Left lung (tissue), 10 donors: ENCODE measurements around the gene GLRB. TPM values are rescaled to one million over a fixed set of nuclear protein-coding genes. Genes with fewer than 3 reads are reported as not detected.
"Not testable (repeated sequence)": the region's sequence is repeated elsewhere in the genome, so short reads cannot be mapped to it uniquely, and the experiment has no call there.

Source experiments
- ATAC-seq: fragments of 200-7000 bp; cut with Tn5 transposase; one replicate; pipeline ENCODE4 v1.9.1; 2020; ENCODE audit warnings: moderate library complexity
- DNase-seq, 4 donors: peaks; one replicate each; pipeline ENCODE4 v3.0.0-alpha.2; 2013 to 2020
- H3K27ac ChIP-seq, 2 donors: fragments of 200-600 bp; sonication (generic) in 1 of 2; one replicate each; pipeline versions ENCODE4 v1.5.0 to v1.8.0; 2020 to 2021
- H3K27me3 ChIP-seq, 2 donors: fragments of 200-600 bp; sonication (generic) in 1 of 2; one replicate each; pipeline versions ENCODE4 v1.5.0 to v1.8.0; 2020 to 2021
- H3K36me3 ChIP-seq, 2 donors: fragments of 200-600 bp; sonication (generic) in 1 of 2; one replicate each; pipeline versions ENCODE4 v1.5.0 to v1.8.0; 2020 to 2021
- H3K4me1 ChIP-seq, 2 donors: fragments of 200-600 bp; one replicate each; pipeline ENCODE4 v1.8.0; 2021
- H3K4me3 ChIP-seq, 2 donors: fragments of 200-600 bp; sonication (generic) in 1 of 2; one replicate each; pipeline versions ENCODE4 v1.5.0 to v1.8.0; 2020 to 2021; ENCODE audit warnings: mild to moderate bottlenecking in 1 of 2
- H3K9me3 ChIP-seq, 2 donors: fragments of 200-600 bp; sonication (generic) in 1 of 2; one replicate each; pipeline versions ENCODE4 v1.5.0 to v1.8.0; 2020 to 2021
- CTCF ChIP-seq, 2 donors: fragments of 200-600 bp; sonication (generic) in 1 of 2; IDR thresholded peaks; one replicate each; pipeline versions ENCODE4 v1.5.0 to v1.8.0; 2021; ENCODE audit warnings: antibody characterized with exemption in 2 of 2
- intact Hi-C, 2 donors: fragments of 100-400 bp; cut with DNase I; formaldehyde crosslinking; loops; one replicate each; pipeline versions ENCODE4 v1.11.2 to v1.14.2; 2022
- polyA plus RNA-seq, 6 donors: library from polyadenylated mRNA; unstranded; fragments of 120-200 nt; gene quantifications; one replicate each; pipeline ENCODE4 v1.2.1, GENCODE V29; 2013; ENCODE audit not compliant: insufficient read length in 6 of 6
- total RNA-seq, 2 donors: library from RNA; stranded (reverse); fragmentation: NEBNext Ultra II Directional; extraction: Animal tissue kit (Norgen Biotek cat#: 25700); gene quantifications; one replicate each; pipeline ENCODE4 v1.2.1, GENCODE V29; 2021
- donor health status: DM: no; HTN: yes; CAD: no.
- donor health status: DM: no; HTN: no; CAD: no.

GLRB gene
- total and polyA plus RNA-seq, 8 donors, result 4.0 to 7.2 (median 6.0) TPM

GRCh38 chr4:157045507-157046127 is 30.3 kb upstream of the GLRB start:
- Histone ChIP-seq H3K27me3 (no peaks in the 10 kb centered on the region), H3K36me3 (no peaks in the 10 kb centered on the region), H3K4me1 (no peaks in the 10 kb centered on the region), H3K27ac (no peak overlapping the region), H3K4me3 (no peak overlapping the region), H3K9me3 (no peaks in the 10 kb centered on the region)
- intact Hi-C loops, result no loop called here
- ATAC-seq (peak; percentile 98), DNase-seq (peak in 2 of 4 donors; percentile 19 to 58)
- TF ChIP-seq CTCF (IDR thresholded peaks at IDR 0.05), result peak; percentile 61 to 70

- Histone ChIP-seq H3K36me3 (no peaks in the 10 kb centered on the region), H3K9me3 (no peaks in the 10 kb centered on the region), H3K4me1 (no peaks in the 10 kb centered on the region), H3K27ac (no peak overlapping the region), H3K4me3 (no peak overlapping the region), H3K27me3 (no peaks in the 10 kb centered on the region)
- intact Hi-C loops, result no loop called here
- ATAC-seq, result peak; percentile 60
- DNase-seq, result peak in 2 of 4 donors; percentile 56 to 76
- no peak for TF ChIP-seq CTCF (IDR thresholded peaks at IDR 0.05)
Observed at GRCh38 chr4:157048248-157048647, 27.7 kb upstream of the GLRB start.

- H3K4me1 ChIP-seq, result no peaks in the 10 kb centered on the region
- no peaks in the 10 kb centered on the region for H3K9me3 ChIP-seq
- TF ChIP-seq CTCF (IDR thresholded peaks at IDR 0.05), result no peak
- no peaks in the 10 kb centered on the region for H3K36me3 ChIP-seq
- H3K4me3 ChIP-seq, result no peak overlapping the region
- no peak overlapping the region for H3K27ac ChIP-seq
- DNase-seq (no peak), ATAC-seq (no peak)
- intact Hi-C loops, result no loop called here
- no peaks in the 10 kb centered on the region for H3K27me3 ChIP-seq
Observed at GRCh38 chr4:157050561-157050960, 25.4 kb upstream of the GLRB start.

GRCh38 chr4:157052429-157053040 is 23.4 kb upstream of the GLRB start:
- intact Hi-C loops, result no loop called here
- H3K4me3 ChIP-seq, result no peak overlapping the region
- TF ChIP-seq CTCF (IDR thresholded peaks at IDR 0.05), result no peak
- no peak overlapping the region for H3K27ac ChIP-seq
- no peaks in the 10 kb centered on the region for H3K9me3 ChIP-seq
- no peaks in the 10 kb centered on the region for H3K36me3 ChIP-seq
- DNase-seq (no peak), ATAC-seq (no peak)
- no peaks in the 10 kb centered on the region for H3K27me3 ChIP-seq
- H3K4me1 ChIP-seq, result no peaks in the 10 kb centered on the region

GRCh38 chr4:157057218-157057617 is 18.7 kb upstream of the GLRB start:
- DNase-seq (no peak), ATAC-seq (no peak)
- intact Hi-C loops, result no loop called here

GRCh38 chr4:157058899-157059298 is 17.1 kb upstream of the GLRB start:
- H3K27ac ChIP-seq, H3K9me3 ChIP-seq, H3K27me3 ChIP-seq, ATAC-seq, DNase-seq, H3K4me1 ChIP-seq, H3K4me3 ChIP-seq, intact Hi-C loops, H3K36me3 ChIP-seq: not testable (repeated sequence)

More at GRCh38 chr4:157057218-157057617, 18.7 kb upstream of the GLRB start:
- no peaks in the 10 kb centered on the region for H3K27me3 ChIP-seq
- H3K36me3 ChIP-seq, result no peaks in the 10 kb centered on the region
- H3K9me3 ChIP-seq, result no peaks in the 10 kb centered on the region
- no peak overlapping the region for H3K4me3 ChIP-seq
- no peak for TF ChIP-seq CTCF (IDR thresholded peaks at IDR 0.05)
- H3K27ac ChIP-seq, result no peak overlapping the region
- H3K4me1 ChIP-seq, result no peaks in the 10 kb centered on the region
